H54 (cell line): ENCODE measurements around the gene RYR2.

ENCODE experiments used
- DNase-seq: peaks from one replicate; pipeline ENCODE4 v3.0.0; 2011; ENCODE audit warnings: low spot score, mixed read lengths; ENCODE audit not compliant: insufficient read length
- FAIRE-seq: peaks from 3 replicates; lab custom pipeline; 2011; peaks lifted over from hg19 to GRCh38; lab: Jason Lieb, UNC
- POLR2A ChIP-seq: IDR thresholded peaks from 2 replicates; pipeline ENCODE4 v1.6.1; 2011; ENCODE audit warnings: low read depth, mild to moderate bottlenecking, low read length

Gene RYR2

GRCh38 chr1:237152506-237153335 is 110.7 kb downstream of the RYR2 start:
- no peak for DNase-seq
- FAIRE-seq, result no peak
- no peak for TF ChIP-seq POLR2A

GRCh38 chr1:237154157-237154556 is 112.2 kb downstream of the RYR2 start:
- DNase-seq (peak; percentile 14), FAIRE-seq (no peak)
- TF ChIP-seq POLR2A, result no peak

GRCh38 chr1:237164406-237165352 is 122.7 kb downstream of the RYR2 start:
- DNase-seq (no peak), FAIRE-seq (no peak)
- TF ChIP-seq POLR2A, result no peak

GRCh38 chr1:237166086-237166485 is 124.1 kb downstream of the RYR2 start:
- DNase-seq, result no peak
- no peak for FAIRE-seq
- no peak for TF ChIP-seq POLR2A

GRCh38 chr1:237166593-237167101 is 124.7 kb downstream of the RYR2 start:
- DNase-seq, result no peak
- no peak for TF ChIP-seq POLR2A
- FAIRE-seq, result no peak

- TF ChIP-seq POLR2A, result no peak
- FAIRE-seq, result no peak
- no peak for DNase-seq
Observed at GRCh38 chr1:237170149-237170548, 128.2 kb downstream of the RYR2 start.

- no peak for TF ChIP-seq POLR2A
- no peak for DNase-seq
- FAIRE-seq, result no peak
Observed at GRCh38 chr1:237171454-237172117, 129.6 kb downstream of the RYR2 start.

- TF ChIP-seq POLR2A, result no peak
- DNase-seq (no peak), FAIRE-seq (no peak)
Observed at GRCh38 chr1:237172118-237172485, 130.1 kb downstream of the RYR2 start.

GRCh38 chr1:237179503-237179902 is 137.5 kb downstream of the RYR2 start:
- TF ChIP-seq POLR2A, result no peak
- DNase-seq, result no peak
- no peak for FAIRE-seq

GRCh38 chr1:237180256-237180655 is 138.3 kb downstream of the RYR2 start:
- no peak for FAIRE-seq
- TF ChIP-seq POLR2A, result no peak
- no peak for DNase-seq

- FAIRE-seq (no peak), DNase-seq (no peak)
- TF ChIP-seq POLR2A, result no peak
Observed at GRCh38 chr1:237181743-237182317, 139.8 kb downstream of the RYR2 start.

- no peak for TF ChIP-seq POLR2A
- FAIRE-seq (no peak), DNase-seq (no peak)
Observed at GRCh38 chr1:237183963-237184540, 142.1 kb downstream of the RYR2 start.

- no peak for FAIRE-seq
- DNase-seq, result no peak
- no peak for TF ChIP-seq POLR2A
Observed at GRCh38 chr1:237186675-237187074, 144.7 kb downstream of the RYR2 start.
